Keratinocyte (primary cell): ENCODE results near the gene MAP7D1. TPM values are rescaled to one million over a fixed set of nuclear protein-coding genes. Genes with fewer than 3 reads are reported as not detected.

Experiments used
- DNase-seq: peaks from one replicate; pipeline ENCODE4 v3.0.0-alpha.2; 2011; ENCODE audit warnings: low read depth, missing footprints, low spot score
- FAIRE-seq: peaks from 2 replicates; lab custom pipeline; 2011; peaks lifted over from hg19 to GRCh38; lab: Jason Lieb, UNC
- H2AFZ ChIP-seq: 2 replicates; pipeline ENCODE4 v1.6.0; 2012; ENCODE audit warnings: low read length, control low read depth, inconsistent platforms; ENCODE audit not compliant: control insufficient read depth
- H3K27ac ChIP-seq: 2 replicates; pipeline ENCODE4 v1.5.1; 2011; ENCODE audit warnings: low read length; ENCODE audit not compliant: control insufficient read depth, insufficient read depth
- H3K27me3 ChIP-seq: 3 replicates; pipeline ENCODE4 v1.6.0; 2011; ENCODE audit warnings: low read length; ENCODE audit not compliant: control insufficient read depth, insufficient read depth; ENCODE audit errors: extremely low read depth
- H3K36me3 ChIP-seq, 2 experiments: 2 replicates in 1 of 2; 3 replicates in 1 of 2; pipeline ENCODE4 v1.5.1; 2011; ENCODE audit warnings: low read length in 2 of 2, mild to moderate bottlenecking in 1 of 2; ENCODE audit not compliant: control insufficient read depth in 2 of 2, insufficient read depth in 2 of 2; ENCODE audit errors: extremely low read depth in 1 of 2
- H3K4me1 ChIP-seq: 3 replicates; pipeline ENCODE4 v1.5.1; 2011; ENCODE audit warnings: low read length; ENCODE audit not compliant: control insufficient read depth, insufficient read depth; ENCODE audit errors: extremely low read depth
- H3K4me2 ChIP-seq: 3 replicates; pipeline ENCODE4 v1.6.0; 2011; ENCODE audit warnings: low read depth, low read length; ENCODE audit not compliant: control insufficient read depth, insufficient read depth; ENCODE audit errors: extremely low read depth
- H3K4me3 ChIP-seq, 3 experiments: fragments of 200-600 bp in 1 of 3; sonication (generic) in 1 of 3; 2 replicates in 2 of 3; 3 replicates in 1 of 3; pipeline ENCODE4 v1.5.1; 2011 to 2016; ENCODE audit warnings: low read length in 3 of 3, mild to moderate bottlenecking in 3 of 3, control low read depth in 2 of 3, inconsistent platforms in 1 of 3, low read depth in 1 of 3, mixed read lengths in 1 of 3, mixed run types in 1 of 3, moderate library complexity in 1 of 3; ENCODE audit not compliant: control insufficient read depth in 2 of 3, insufficient read depth in 2 of 3; ENCODE audit errors: extremely low read depth in 1 of 3
- H3K79me2 ChIP-seq: 2 replicates; pipeline ENCODE4 v1.6.0; 2012; ENCODE audit warnings: low read length; ENCODE audit not compliant: control insufficient read depth, insufficient read depth
- H3K9ac ChIP-seq: 3 replicates; pipeline ENCODE4 v1.6.0; 2011; ENCODE audit warnings: low read length; ENCODE audit not compliant: control insufficient read depth, insufficient read depth; ENCODE audit errors: extremely low read depth
- H3K9me1 ChIP-seq: 3 replicates; pipeline ENCODE4 v1.6.0; 2011; ENCODE audit warnings: low read length; ENCODE audit not compliant: control insufficient read depth, insufficient read depth; ENCODE audit errors: extremely low read depth
- H3K9me3 ChIP-seq: 2 replicates; pipeline ENCODE4 v1.5.1; 2012; ENCODE audit warnings: low read depth, low read length; ENCODE audit not compliant: control insufficient read depth
- H4K20me1 ChIP-seq: 3 replicates; pipeline ENCODE4 v1.6.0; 2011; ENCODE audit warnings: low read length; ENCODE audit not compliant: control insufficient read depth, insufficient read depth; ENCODE audit errors: extremely low read depth
- EZH2 ChIP-seq: IDR thresholded peaks from one replicate; pipeline ENCODE4 v1.6.1; 2012; ENCODE audit warnings: inconsistent platforms, mild to moderate bottlenecking, low read length, moderate library complexity
- dilution Hi-C: fragments of 300-500 bp; cut with MboI; formaldehyde crosslinking; loops from one replicate; pipeline ENCODE4 v1.7.0; 2020; ENCODE audit warnings: low sequenced_read_pairs; ENCODE audit not compliant: extremely low pct_ligation_motif_present
- polyA plus RNA-seq, 5 experiments: library from polyadenylated mRNA; depleted of rRNA in 3 of 5; stranded (reverse) in 3 of 5; stranded (forward) in 1 of 5; unstranded in 1 of 5; fragments of >200 nt; gene quantifications; 1 replicate in 1 of 5; 2 replicates in 3 of 5; 3 replicates in 1 of 5; pipeline versions ENCODE4 v1.2.1 to v1.2.3, GENCODE V29; 2011 to 2012; ENCODE audit warnings: missing spikeins in 2 of 5, low read depth in 1 of 5, low replicate concordance in 1 of 5
- TF ChIP-seq, protein P1 (sequence below), 3 experiments: IDR thresholded peaks in 1 of 3; conservative IDR thresholded peaks in 1 of 3; optimal IDR thresholded peaks in 1 of 3; 2 replicates in 2 of 3; 3 replicates in 1 of 3; pipeline versions ENCODE3 to v1.5.1; 2011; ENCODE audit warnings: low read length in 3 of 3, mild to moderate bottlenecking in 3 of 3, moderate library complexity in 2 of 3, control low read depth in 1 of 3, inconsistent platforms in 1 of 3; ENCODE audit not compliant: insufficient read depth in 2 of 3; ENCODE audit errors: extremely low read depth in 1 of 3

Gene MAP7D1
- polyA plus RNA-seq, 1 donor (not counting 4 experiments of a cell fraction or from before 2014, with no cell fraction given), result 75.0 TPM

DNA sequence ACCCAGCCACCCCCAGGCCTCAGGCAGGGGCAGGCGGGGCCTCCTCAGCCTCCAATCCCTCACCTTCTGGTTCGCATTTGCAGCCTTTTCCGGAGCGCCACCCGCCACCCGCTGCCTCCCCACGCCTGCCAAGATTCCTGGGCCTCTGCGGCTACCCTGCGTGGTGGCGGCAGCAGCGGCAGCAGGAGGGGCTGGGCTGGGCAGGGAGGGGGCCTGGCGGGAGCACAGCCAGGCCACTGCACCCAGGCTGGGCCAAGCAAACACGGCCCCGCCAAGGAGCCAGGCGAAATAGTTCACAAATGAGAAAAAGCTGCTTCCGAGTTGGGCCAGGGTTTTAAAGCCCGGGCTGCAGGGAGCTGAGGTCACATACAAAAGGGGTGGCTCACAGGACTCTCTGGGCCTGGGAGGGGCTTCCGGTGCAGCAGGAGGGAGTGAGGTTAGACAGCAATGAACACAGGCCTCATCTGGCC lies 40.7 kb upstream of the MAP7D1 start:
- H3K9me1 ChIP-seq, result no peaks in the 10 kb centered on the region
- no peak for FAIRE-seq
- H3K9ac ChIP-seq, result no peak overlapping the region
- H2AFZ ChIP-seq, result no peak overlapping the region
- no peaks in the 10 kb centered on the region for H3K79me2 ChIP-seq
- no peaks in the 10 kb centered on the region for H3K4me1 ChIP-seq
- dilution Hi-C loops, result no loop called here
- TF ChIP-seq, protein P1, sequence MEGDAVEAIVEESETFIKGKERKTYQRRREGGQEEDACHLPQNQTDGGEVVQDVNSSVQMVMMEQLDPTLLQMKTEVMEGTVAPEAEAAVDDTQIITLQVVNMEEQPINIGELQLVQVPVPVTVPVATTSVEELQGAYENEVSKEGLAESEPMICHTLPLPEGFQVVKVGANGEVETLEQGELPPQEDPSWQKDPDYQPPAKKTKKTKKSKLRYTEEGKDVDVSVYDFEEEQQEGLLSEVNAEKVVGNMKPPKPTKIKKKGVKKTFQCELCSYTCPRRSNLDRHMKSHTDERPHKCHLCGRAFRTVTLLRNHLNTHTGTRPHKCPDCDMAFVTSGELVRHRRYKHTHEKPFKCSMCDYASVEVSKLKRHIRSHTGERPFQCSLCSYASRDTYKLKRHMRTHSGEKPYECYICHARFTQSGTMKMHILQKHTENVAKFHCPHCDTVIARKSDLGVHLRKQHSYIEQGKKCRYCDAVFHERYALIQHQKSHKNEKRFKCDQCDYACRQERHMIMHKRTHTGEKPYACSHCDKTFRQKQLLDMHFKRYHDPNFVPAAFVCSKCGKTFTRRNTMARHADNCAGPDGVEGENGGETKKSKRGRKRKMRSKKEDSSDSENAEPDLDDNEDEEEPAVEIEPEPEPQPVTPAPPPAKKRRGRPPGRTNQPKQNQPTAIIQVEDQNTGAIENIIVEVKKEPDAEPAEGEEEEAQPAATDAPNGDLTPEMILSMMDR (optimal IDR thresholded peaks at IDR 0.05 in 1 of 3, IDR thresholded peaks at IDR 0.05 in 1 of 3, conservative IDR thresholded peaks at IDR 0.05 in 1 of 3; ENCODE audit: extremely low read depth in 1 of 3, insufficient read depth in 2 of 3, low read length in 3 of 3), result no peak
- no peak for TF ChIP-seq EZH2
- H3K27me3 ChIP-seq, result no peaks in the 10 kb centered on the region
- H3K4me3 ChIP-seq, result no peak overlapping the region
- no peak overlapping the region for H3K27ac ChIP-seq
- H3K36me3 ChIP-seq, result no peaks in the 10 kb centered on the region
- DNase-seq, result no peak
- H3K4me2 ChIP-seq, result no peak overlapping the region
- no peaks in the 10 kb centered on the region for H4K20me1 ChIP-seq
- no peaks in the 10 kb centered on the region for H3K9me3 ChIP-seq

DNA sequence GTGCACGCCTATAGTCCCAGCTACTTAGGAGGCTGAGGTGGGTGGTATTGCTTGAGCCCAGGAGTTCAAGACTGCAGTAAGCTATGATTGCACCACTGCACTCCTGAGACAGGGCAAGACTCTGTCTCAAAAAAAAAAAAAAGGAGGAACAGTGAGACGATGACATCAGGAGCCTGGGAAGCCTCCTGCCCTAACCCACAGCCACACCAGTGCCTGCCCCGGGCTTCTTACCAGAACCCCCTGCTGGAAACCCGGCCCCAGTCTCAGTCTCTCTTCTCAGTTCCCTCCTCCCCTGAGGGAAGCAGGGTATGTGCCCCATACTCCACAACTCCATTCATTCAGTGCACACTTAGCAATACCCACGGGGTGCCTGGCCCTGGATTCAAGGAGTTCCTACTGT lies 40.0 kb upstream of the MAP7D1 start:
- TF ChIP-seq, protein P1 (optimal IDR thresholded peaks at IDR 0.05 in 1 of 3, IDR thresholded peaks at IDR 0.05 in 1 of 3, conservative IDR thresholded peaks at IDR 0.05 in 1 of 3; ENCODE audit: extremely low read depth in 1 of 3, insufficient read depth in 2 of 3, low read length in 3 of 3), result no peak
- no peak for TF ChIP-seq EZH2
- no peak overlapping the region for H2AFZ ChIP-seq
- no peaks in the 10 kb centered on the region for H3K79me2 ChIP-seq
- no peak overlapping the region for H3K9ac ChIP-seq
- H3K27me3 ChIP-seq, result no peaks in the 10 kb centered on the region
- H3K9me1 ChIP-seq, result no peaks in the 10 kb centered on the region
- DNase-seq (no peak), FAIRE-seq (no peak)
- dilution Hi-C loops, result no loop called here
- no peaks in the 10 kb centered on the region for H4K20me1 ChIP-seq
- no peaks in the 10 kb centered on the region for H3K36me3 ChIP-seq
- H3K4me3 ChIP-seq, result no peak overlapping the region
- H3K9me3 ChIP-seq, result no peaks in the 10 kb centered on the region
- no peaks in the 10 kb centered on the region for H3K4me1 ChIP-seq
- no peak overlapping the region for H3K4me2 ChIP-seq
- no peak overlapping the region for H3K27ac ChIP-seq
